Choroid plexus epithelial cell (primary cell): ENCODE results near the gene FSD2.
A peak's percentile ranks its signal among the peaks of the same experiment; 100 is the strongest.

Experiments
- DNase-seq: peaks from one replicate; pipeline ENCODE4 v3.0.0-alpha.2; 2010; ENCODE audit warnings: low read depth
- H3K4me3 ChIP-seq: 2 replicates; pipeline ENCODE4 v1.5.1; 2011; ENCODE audit warnings: low read depth, mild to moderate bottlenecking, control low read depth, low read length, moderate library complexity
- TF ChIP-seq, protein P1 (sequence below): conservative IDR thresholded peaks from 2 replicates; pipeline ENCODE4 v1.5.1; 2011; ENCODE audit warnings: low read depth, mild to moderate bottlenecking, control low read depth, inconsistent platforms, low read length, moderate library complexity

Gene FSD2

DNA sequence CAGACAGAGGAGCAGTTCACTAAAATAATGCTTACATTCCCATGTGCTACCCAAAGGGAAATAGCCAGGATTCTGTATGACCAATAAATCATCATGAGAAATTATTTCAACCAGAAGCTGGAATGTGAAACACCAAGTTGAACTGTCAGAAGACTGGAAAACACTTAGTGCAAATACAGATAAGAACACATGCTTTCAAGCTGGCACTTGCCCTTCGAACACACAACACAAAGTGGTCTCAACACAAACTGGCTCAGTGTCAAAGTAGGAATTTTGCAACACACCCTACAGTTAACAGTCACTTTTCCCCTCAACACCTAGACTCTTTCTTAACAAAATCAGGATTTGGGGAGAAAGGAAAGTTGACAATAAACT is 1.3 kb downstream of the FSD2 start:
- H3K4me3 ChIP-seq: no peak overlapping the region
- DNase-seq: no peak
- TF ChIP-seq, protein P1, sequence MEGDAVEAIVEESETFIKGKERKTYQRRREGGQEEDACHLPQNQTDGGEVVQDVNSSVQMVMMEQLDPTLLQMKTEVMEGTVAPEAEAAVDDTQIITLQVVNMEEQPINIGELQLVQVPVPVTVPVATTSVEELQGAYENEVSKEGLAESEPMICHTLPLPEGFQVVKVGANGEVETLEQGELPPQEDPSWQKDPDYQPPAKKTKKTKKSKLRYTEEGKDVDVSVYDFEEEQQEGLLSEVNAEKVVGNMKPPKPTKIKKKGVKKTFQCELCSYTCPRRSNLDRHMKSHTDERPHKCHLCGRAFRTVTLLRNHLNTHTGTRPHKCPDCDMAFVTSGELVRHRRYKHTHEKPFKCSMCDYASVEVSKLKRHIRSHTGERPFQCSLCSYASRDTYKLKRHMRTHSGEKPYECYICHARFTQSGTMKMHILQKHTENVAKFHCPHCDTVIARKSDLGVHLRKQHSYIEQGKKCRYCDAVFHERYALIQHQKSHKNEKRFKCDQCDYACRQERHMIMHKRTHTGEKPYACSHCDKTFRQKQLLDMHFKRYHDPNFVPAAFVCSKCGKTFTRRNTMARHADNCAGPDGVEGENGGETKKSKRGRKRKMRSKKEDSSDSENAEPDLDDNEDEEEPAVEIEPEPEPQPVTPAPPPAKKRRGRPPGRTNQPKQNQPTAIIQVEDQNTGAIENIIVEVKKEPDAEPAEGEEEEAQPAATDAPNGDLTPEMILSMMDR: no peak

DNA sequence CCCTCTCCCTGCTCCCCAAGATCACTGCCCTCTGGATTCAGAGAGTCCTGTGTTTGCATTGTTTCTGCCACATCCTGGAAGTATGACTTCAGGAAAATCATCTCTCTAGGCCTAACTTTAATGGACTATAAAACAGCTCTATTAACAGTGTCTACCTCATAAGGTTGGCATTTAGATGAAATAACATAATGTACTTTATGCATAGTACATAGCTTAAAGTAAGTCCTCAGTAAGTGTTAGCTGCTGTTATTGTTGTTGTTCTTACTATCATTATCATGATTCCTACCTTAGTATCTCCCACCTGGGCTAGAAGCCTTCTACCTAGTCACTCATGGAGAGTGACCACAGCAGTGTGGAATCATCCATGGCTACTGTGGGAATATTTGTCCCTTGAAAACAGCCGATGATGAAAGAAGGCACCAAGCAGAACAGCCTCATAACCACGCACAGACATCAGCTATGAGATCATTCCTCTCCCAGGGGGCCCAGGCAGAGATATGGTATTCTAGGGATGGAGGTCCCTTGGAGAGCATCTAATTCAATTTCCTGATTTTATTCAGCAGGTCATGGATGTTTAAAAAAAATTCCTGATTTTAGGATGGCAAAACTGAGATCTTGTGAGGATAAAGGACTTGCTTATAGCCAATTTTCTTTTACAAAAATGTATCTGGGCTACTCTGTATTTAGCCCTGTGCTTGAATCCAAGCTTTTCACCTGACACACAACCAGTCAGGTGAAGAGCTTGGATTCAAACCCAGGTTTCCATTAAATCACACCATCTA is 1.9 kb downstream of the FSD2 start:
- peak; percentile 30 for DNase-seq
- TF ChIP-seq, protein P1: no peak

DNA sequence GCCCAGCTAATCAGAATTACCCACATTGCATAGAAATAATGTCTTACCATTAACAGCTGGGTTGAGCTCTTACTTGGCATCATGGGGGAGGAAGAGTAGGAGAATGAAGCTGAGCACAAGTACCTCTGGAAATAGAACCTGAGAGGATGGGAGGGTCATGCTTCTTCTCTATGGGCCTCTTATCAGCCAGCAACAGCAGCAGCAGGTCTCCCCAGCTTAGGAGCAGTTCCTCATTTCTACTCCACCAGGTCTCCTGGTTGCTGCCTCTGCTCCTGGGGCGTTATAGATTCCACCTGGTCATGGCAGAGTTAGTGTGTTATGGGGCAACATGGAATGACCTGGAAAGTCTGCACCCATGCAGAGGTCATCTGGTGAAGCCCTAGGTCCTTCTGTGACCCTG is 3.4 kb downstream of the FSD2 start:
- H3K4me3 ChIP-seq: no peak overlapping the region
- TF ChIP-seq, protein P1: no peak
- DNase-seq: no peak

More for the DNA sequence above, 1.9 kb downstream of the FSD2 start:
- H3K4me3 ChIP-seq: no peak overlapping the region

DNA sequence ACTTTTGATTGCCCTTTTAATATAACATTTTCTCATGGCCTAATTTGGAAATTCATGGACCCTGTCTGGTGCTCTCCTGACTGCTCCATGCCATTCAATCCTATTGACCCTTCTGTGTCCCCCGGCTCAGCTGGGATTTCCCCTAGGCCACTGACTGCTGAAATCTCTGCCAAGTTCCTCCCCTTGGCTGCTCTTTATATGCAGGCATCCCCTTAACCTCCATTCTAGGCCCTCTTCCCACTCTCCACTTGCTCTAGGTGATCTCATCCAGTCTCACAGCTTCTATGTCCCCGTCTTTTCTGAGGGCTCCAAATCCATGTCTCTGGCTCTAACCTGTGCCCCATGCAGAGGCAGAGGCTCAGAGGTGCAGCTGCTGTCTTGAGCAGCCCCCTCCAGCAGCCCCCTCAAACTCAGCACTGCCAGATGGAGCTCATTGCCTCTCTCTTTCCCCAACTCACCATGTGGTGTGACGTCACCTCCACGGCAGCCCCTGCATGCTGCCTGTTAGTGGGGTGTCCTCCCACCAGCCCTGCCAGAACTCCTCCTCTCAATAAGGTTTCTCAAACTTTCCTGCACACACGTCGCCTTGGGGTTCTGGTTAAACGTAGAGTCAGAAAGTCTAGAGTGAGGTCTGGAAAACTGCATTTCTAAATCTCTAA is 6.6 kb downstream of the FSD2 start:
- TF ChIP-seq, protein P1: no peak
- no peak overlapping the region for H3K4me3 ChIP-seq
- DNase-seq: no peak

DNA sequence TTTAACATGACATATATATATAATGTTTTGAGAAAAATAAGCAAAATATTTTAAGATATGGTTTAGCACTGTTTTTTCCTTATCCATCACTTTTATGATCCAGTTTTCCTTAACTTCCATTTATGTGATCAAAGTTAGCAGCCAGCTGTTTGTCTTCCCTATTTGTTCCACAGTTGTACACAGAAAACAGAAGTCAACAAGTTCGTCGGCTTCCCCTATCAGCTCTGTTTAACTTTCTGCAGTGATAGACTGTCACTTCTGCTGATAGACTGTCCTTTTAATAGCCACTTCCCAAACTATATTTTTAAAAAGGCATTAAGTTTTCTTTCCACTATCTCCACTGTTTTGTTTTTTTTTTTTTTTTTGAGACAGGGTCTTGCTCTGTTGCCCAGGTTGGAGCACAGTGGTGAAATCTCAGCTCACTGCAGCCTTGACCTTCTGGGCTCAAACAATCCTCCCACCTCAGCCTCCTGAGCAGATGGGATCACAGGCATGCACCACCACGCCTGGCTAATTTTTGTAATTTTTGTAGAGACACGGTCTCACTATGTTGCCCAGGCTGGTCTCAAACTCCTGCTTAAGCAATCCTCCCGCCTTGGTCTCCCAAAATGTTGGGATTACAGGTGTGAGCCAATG is 7.2 kb downstream of the FSD2 start:
- H3K4me3 ChIP-seq: no peak overlapping the region
- no peak for DNase-seq
- TF ChIP-seq, protein P1: no peak

DNA sequence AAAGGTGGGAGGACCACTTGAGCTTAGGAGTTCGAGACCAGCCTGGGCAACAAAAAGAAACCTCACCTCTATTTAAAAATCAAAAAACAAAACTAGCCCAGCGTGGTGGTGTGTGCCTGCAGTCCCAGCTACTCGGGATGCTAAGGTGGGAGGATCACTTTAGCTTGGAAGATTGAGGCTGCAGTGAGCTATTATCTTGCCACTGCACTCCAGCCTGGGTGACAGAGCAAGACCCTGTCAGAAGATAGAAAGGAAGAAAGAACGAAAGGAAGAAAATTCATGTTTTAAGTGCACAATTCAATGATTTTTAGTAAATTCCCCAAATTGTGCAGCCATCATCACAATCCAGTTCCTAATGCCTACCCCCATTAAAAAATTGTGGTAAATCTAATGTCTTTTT is 7.8 kb downstream of the FSD2 start:
- no peak overlapping the region for H3K4me3 ChIP-seq
- TF ChIP-seq, protein P1: no peak
- no peak for DNase-seq
